HCT116 (cell line): ENCODE measurements around the gene CASR. TPM values are rescaled to one million over a fixed set of nuclear protein-coding genes. Genes with fewer than 3 reads are reported as not detected.

Experiments
- ATAC-seq: fragments of 200-7000 bp; cut with Tn5 transposase; 2 replicates; pipeline ENCODE4 v1.9.1; 2020; ENCODE audit warnings: mild to moderate bottlenecking, moderate library complexity
- BruUV-seq: library from RNA; stranded (reverse); fragments of 400-500 nt; replicated peaks from 2 replicates; lab custom pipeline; 2021; lab: Mats Ljungman, UMichigan
- CTCF ChIA-PET: fragments of 300-600 bp; sonication (Branson Sonifier 250); formaldehyde crosslinking; loops from one replicate; lab custom pipeline; 2021; ENCODE audit warnings: antibody characterized with exemption; lab: Charles Lee
- POLR2A ChIA-PET: fragments of 300-600, 350-600 bp; sonication (Branson Sonifier 250); formaldehyde crosslinking; loops from one replicate; lab custom pipeline; 2021; ENCODE audit warnings: antibody characterized with exemption; lab: Charles Lee
- RAD21 ChIA-PET, 2 experiments: fragments of 300-600 bp; sonication (Branson Sonifier 250); formaldehyde crosslinking; loops; one replicate each; lab custom pipeline; 2023; ENCODE audit warnings: low total read pairs in 2 of 2; ENCODE audit not compliant: uncharacterized antibody in 2 of 2, unreplicated experiment in 2 of 2, low non-redundant PET in 1 of 2; lab: Charles Lee
- DNase-seq: peaks from one replicate; pipeline ENCODE4 v3.0.0-alpha.2; 2010; ENCODE audit warnings: low read depth, low spot score
- H2AFZ ChIP-seq: fragments of 200-600 bp; shearing (Covaris generic), sonication (generic); 2 replicates; pipeline ENCODE4 v1.6.1; 2017; ENCODE audit warnings: low read depth, mixed run types, mixed read lengths, antibody characterized with exemption, low read length; ENCODE audit not compliant: poor library complexity, severe bottlenecking
- H3K27ac ChIP-seq: 2 replicates; pipeline ENCODE4 v1.5.1; 2012; ENCODE audit warnings: low read depth, low read length
- H3K27me3 ChIP-seq: fragments of 200-600 bp; sonication (generic); 2 replicates; pipeline ENCODE4 v1.6.1; 2016; ENCODE audit warnings: mixed run types, low read length, mixed read lengths; ENCODE audit not compliant: insufficient read depth
- H3K36me3 ChIP-seq, 2 experiments: fragments of 200-500 bp in 1 of 2; fragments of 200-600 bp in 1 of 2; sonication (Bioruptor generic) in 1 of 2; sonication (generic) in 1 of 2; 2 replicates each; pipeline versions ENCODE4 v1.5.1 to v1.6.1; 2014 to 2016; ENCODE audit warnings: low read length in 2 of 2, inconsistent platforms in 1 of 2, mixed read lengths in 1 of 2, mixed run types in 1 of 2; ENCODE audit not compliant: insufficient read depth in 2 of 2, control insufficient read depth in 1 of 2
- H3K4me1 ChIP-seq, 2 experiments: fragments of 200-600 bp in 1 of 2; sonication (generic) in 1 of 2; 2 replicates each; pipeline versions ENCODE4 v1.5.1 to v1.6.1; 2012 to 2017; ENCODE audit warnings: low read length in 2 of 2, inconsistent platforms in 1 of 2, mild to moderate bottlenecking in 1 of 2, mixed read lengths in 1 of 2, mixed run types in 1 of 2, moderate library complexity in 1 of 2; ENCODE audit not compliant: insufficient read depth in 2 of 2, control insufficient read depth in 1 of 2
- H3K4me2 ChIP-seq: fragments of 200-600 bp; sonication (generic); 2 replicates; pipeline ENCODE4 v1.6.1; 2017; ENCODE audit warnings: mixed run types, low read length, mixed read lengths
- H3K4me3 ChIP-seq, 2 experiments: fragments of 200-600 bp in 1 of 2; sonication (generic) in 1 of 2; replicated peaks in 1 of 2; 2 replicates each; pipeline ENCODE4 v1.5.1; 2011 to 2016; ENCODE audit warnings: low read length in 2 of 2, control low read depth in 1 of 2, low read depth in 1 of 2, mild to moderate bottlenecking in 1 of 2, mixed read lengths in 1 of 2, mixed run types in 1 of 2
- H3K79me2 ChIP-seq: fragments of 200-600 bp; sonication (generic); 2 replicates; pipeline ENCODE4 v1.6.1; 2017; ENCODE audit warnings: mild to moderate bottlenecking, mixed run types, low read length, moderate library complexity, mixed read lengths; ENCODE audit not compliant: insufficient read depth
- H3K9ac ChIP-seq: fragments of 200-600 bp; sonication (generic); 2 replicates; pipeline ENCODE4 v1.6.1; 2016; ENCODE audit warnings: low read length, mixed read lengths
- H3K9me2 ChIP-seq: fragments of 200-600 bp; sonication (generic), shearing (Covaris generic); 2 replicates; pipeline ENCODE4 v1.6.1; 2017; ENCODE audit warnings: mixed run types, mild to moderate bottlenecking, moderate library complexity; ENCODE audit not compliant: insufficient read depth
- H3K9me3 ChIP-seq, 2 experiments: fragments of 200-500 bp in 1 of 2; fragments of 200-600 bp in 1 of 2; sonication (Bioruptor generic) in 1 of 2; sonication (generic) in 1 of 2; 2 replicates each; pipeline ENCODE4 v1.6.1; 2014 to 2017; ENCODE audit warnings: low read length in 2 of 2, mixed read lengths in 2 of 2, inconsistent platforms in 1 of 2, low read depth in 1 of 2, mild to moderate bottlenecking in 1 of 2, mixed run types in 1 of 2, moderate library complexity in 1 of 2; ENCODE audit not compliant: control insufficient read depth in 1 of 2, insufficient read depth in 1 of 2
- H4K20me1 ChIP-seq: fragments of 200-600 bp; sonication (generic), shearing (Covaris generic); 2 replicates; pipeline ENCODE4 v1.6.1; 2017; ENCODE audit warnings: mixed run types, mild to moderate bottlenecking, moderate library complexity; ENCODE audit not compliant: insufficient read depth
- EGR1 ChIP-seq: IDR thresholded peaks from 2 replicates; pipeline ENCODE4 v1.6.1; 2012; ENCODE audit warnings: low read depth
- ELF1 ChIP-seq: IDR thresholded peaks from 2 replicates; pipeline ENCODE4 v1.6.1; 2012; ENCODE audit warnings: low read depth, borderline replicate concordance
- EZH2 ChIP-seq: fragments of 200-600 bp; sonication (generic); IDR thresholded peaks from 2 replicates; pipeline ENCODE4 v1.6.1; 2017; ENCODE audit warnings: antibody characterized with exemption, mixed run types
- EZH2phosphoT487 ChIP-seq: fragments of 200-600 bp; IDR thresholded peaks from 2 replicates; pipeline ENCODE4 v1.6.1; 2018; ENCODE audit warnings: antibody characterized with exemption, borderline replicate concordance
- FOSL1 ChIP-seq: IDR thresholded peaks from 2 replicates; pipeline ENCODE4 v1.6.1; 2012; ENCODE audit warnings: low read depth
- JUND ChIP-seq: IDR thresholded peaks from 2 replicates; pipeline ENCODE4 v1.6.1; 2012
- POLR2A ChIP-seq: IDR thresholded peaks from 2 replicates; pipeline ENCODE4 v1.7.0; 2011; ENCODE audit warnings: borderline replicate concordance; ENCODE audit not compliant: insufficient read depth, insufficient read length; ENCODE audit errors: extremely low read depth
- POLR2AphosphoS5 ChIP-seq: IDR thresholded peaks from 2 replicates; pipeline ENCODE4 v1.6.1; 2011; ENCODE audit warnings: mild to moderate bottlenecking, low read depth, low read length, moderate library complexity
- RAD21 ChIP-seq: IDR thresholded peaks from 2 replicates; pipeline ENCODE4 v1.6.1; 2012; ENCODE audit warnings: low read depth, mild to moderate bottlenecking
- SIN3A ChIP-seq: IDR thresholded peaks from 2 replicates; pipeline ENCODE4 v1.6.1; 2012; ENCODE audit warnings: low read depth
- SP1 ChIP-seq: IDR thresholded peaks from 2 replicates; pipeline ENCODE4 v1.6.1; 2012; ENCODE audit warnings: low read depth
- SRF ChIP-seq: IDR thresholded peaks from 2 replicates; pipeline ENCODE4 v1.6.1; 2012; ENCODE audit warnings: low read depth
- TCF7L2 ChIP-seq: IDR thresholded peaks from 2 replicates; pipeline ENCODE4 v1.7.0; 2011; ENCODE audit warnings: borderline replicate concordance, inconsistent platforms; ENCODE audit not compliant: insufficient read depth, insufficient read length; ENCODE audit errors: extremely low read depth
- YY1 ChIP-seq: IDR thresholded peaks from 2 replicates; pipeline ENCODE4 v1.6.1; 2011; ENCODE audit warnings: low read length, low read depth, moderate library complexity, mild to moderate bottlenecking; ENCODE audit not compliant: insufficient replicate concordance; ENCODE audit errors: extremely low read depth
- ZFX ChIP-seq: fragments of 450-650 bp; IDR thresholded peaks from 2 replicates; pipeline ENCODE4 v1.6.1; 2017
- intact Hi-C: fragments of 100-400 bp; cut with micrococcal nuclease; formaldehyde crosslinking; loops from 2 replicates; pipeline ENCODE4 v1.10.0; 2022
- total RNA-seq: library from RNA; stranded (reverse); gene quantifications from one replicate; pipeline ENCODE4 v1.2.1, GENCODE V29; 2021; ENCODE audit not compliant: unreplicated experiment
- TF ChIP-seq, protein P1 (sequence below): IDR thresholded peaks from 2 replicates; pipeline ENCODE4 v1.6.1; 2012
- TF ChIP-seq, protein P2 (sequence below): IDR thresholded peaks from 2 replicates; pipeline ENCODE4 v1.6.1; 2011; ENCODE audit warnings: mild to moderate bottlenecking, low read length, moderate library complexity; ENCODE audit not compliant: insufficient replicate concordance; ENCODE audit errors: extremely low read depth
- TF ChIP-seq, protein P3 (sequence below): IDR thresholded peaks from 2 replicates; pipeline ENCODE4 v1.6.1; 2012; ENCODE audit warnings: low read depth
- TF ChIP-seq, protein P4 (sequence below), 3 experiments: fragments of 200-600 bp in 1 of 3; sonication (generic) in 1 of 3; IDR thresholded peaks in 2 of 3; conservative IDR thresholded peaks in 1 of 3; 2 replicates each; pipeline ENCODE4 v1.5.1; 2012 to 2017; ENCODE audit warnings: low read depth in 2 of 3, low read length in 2 of 3, antibody characterized with exemption in 1 of 3, borderline replicate concordance in 1 of 3, control low read depth in 1 of 3, mild to moderate bottlenecking in 1 of 3, mixed read lengths in 1 of 3, mixed run types in 1 of 3, moderate library complexity in 1 of 3; ENCODE audit not compliant: insufficient read depth in 1 of 3
- TF ChIP-seq, protein P5 (sequence below): IDR thresholded peaks from 2 replicates; pipeline ENCODE4 v1.6.1; 2012

CASR gene
- total RNA-seq, 1 experiment from 2014 or later = not detected

DNA sequence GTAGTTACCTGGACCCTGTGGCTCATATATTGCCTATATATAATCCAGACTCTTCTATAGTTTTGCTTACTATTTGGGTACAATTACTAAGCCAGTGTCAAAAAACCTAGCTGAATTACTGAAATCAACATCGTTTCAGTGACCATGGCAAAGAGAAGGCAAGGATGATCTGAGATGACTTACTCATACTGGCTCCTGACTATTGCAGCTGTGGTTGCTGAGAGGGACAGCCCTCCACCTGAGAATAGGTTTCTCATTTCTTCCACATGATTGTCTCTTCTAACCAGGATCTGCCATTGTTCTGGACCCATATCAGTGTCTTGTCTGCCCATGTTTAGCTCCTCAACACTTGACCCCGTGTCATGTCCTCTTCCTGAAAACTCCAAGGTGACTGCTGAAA is 30.2 kb downstream of the CASR start:
- H3K27ac ChIP-seq = no peak overlapping the region
- ChIA-PET CTCF (no interaction called here), POLR2A (no interaction called here), RAD21 (no interaction called here)
- no peaks in the 10 kb centered on the region for H4K20me1 ChIP-seq
- no peaks in the 10 kb centered on the region for H3K9me2 ChIP-seq
- no peaks in the 10 kb centered on the region for H3K9me3 ChIP-seq
- no peak overlapping the region for H3K4me2 ChIP-seq
- H3K4me3 ChIP-seq = no peak overlapping the region
- no peak overlapping the region for H2AFZ ChIP-seq
- DNase-seq = no peak
- H3K27me3 ChIP-seq = no peaks in the 10 kb centered on the region
- intact Hi-C loops = no loop called here
- H3K79me2 ChIP-seq = no peaks in the 10 kb centered on the region
- H3K36me3 ChIP-seq = no peaks in the 10 kb centered on the region
- no peak for ATAC-seq
- H3K4me1 ChIP-seq = no peaks in the 10 kb centered on the region
- BruUV-seq = no TSS peak
- H3K9ac ChIP-seq = no peak overlapping the region
- TF ChIP-seq JUND (no peak), ZFX (no peak), TCF7L2 (no peak), EZH2phosphoT487 (no peak), EGR1 (no peak), FOSL1 (no peak), SP1 (no peak), SIN3A (no peak), POLR2AphosphoS5 (no peak), YY1 (no peak), SRF (no peak), RAD21 (no peak), POLR2A (no peak), ELF1 (no peak), EZH2 (no peak)
- TF ChIP-seq, protein P1, sequence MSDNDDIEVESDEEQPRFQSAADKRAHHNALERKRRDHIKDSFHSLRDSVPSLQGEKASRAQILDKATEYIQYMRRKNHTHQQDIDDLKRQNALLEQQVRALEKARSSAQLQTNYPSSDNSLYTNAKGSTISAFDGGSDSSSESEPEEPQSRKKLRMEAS = no peak
- TF ChIP-seq, protein P2, sequence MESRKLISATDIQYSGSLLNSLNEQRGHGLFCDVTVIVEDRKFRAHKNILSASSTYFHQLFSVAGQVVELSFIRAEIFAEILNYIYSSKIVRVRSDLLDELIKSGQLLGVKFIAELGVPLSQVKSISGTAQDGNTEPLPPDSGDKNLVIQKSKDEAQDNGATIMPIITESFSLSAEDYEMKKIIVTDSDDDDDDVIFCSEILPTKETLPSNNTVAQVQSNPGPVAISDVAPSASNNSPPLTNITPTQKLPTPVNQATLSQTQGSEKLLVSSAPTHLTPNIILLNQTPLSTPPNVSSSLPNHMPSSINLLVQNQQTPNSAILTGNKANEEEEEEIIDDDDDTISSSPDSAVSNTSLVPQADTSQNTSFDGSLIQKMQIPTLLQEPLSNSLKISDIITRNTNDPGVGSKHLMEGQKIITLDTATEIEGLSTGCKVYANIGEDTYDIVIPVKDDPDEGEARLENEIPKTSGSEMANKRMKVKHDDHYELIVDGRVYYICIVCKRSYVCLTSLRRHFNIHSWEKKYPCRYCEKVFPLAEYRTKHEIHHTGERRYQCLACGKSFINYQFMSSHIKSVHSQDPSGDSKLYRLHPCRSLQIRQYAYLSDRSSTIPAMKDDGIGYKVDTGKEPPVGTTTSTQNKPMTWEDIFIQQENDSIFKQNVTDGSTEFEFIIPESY = no peak
- TF ChIP-seq, protein P3, sequence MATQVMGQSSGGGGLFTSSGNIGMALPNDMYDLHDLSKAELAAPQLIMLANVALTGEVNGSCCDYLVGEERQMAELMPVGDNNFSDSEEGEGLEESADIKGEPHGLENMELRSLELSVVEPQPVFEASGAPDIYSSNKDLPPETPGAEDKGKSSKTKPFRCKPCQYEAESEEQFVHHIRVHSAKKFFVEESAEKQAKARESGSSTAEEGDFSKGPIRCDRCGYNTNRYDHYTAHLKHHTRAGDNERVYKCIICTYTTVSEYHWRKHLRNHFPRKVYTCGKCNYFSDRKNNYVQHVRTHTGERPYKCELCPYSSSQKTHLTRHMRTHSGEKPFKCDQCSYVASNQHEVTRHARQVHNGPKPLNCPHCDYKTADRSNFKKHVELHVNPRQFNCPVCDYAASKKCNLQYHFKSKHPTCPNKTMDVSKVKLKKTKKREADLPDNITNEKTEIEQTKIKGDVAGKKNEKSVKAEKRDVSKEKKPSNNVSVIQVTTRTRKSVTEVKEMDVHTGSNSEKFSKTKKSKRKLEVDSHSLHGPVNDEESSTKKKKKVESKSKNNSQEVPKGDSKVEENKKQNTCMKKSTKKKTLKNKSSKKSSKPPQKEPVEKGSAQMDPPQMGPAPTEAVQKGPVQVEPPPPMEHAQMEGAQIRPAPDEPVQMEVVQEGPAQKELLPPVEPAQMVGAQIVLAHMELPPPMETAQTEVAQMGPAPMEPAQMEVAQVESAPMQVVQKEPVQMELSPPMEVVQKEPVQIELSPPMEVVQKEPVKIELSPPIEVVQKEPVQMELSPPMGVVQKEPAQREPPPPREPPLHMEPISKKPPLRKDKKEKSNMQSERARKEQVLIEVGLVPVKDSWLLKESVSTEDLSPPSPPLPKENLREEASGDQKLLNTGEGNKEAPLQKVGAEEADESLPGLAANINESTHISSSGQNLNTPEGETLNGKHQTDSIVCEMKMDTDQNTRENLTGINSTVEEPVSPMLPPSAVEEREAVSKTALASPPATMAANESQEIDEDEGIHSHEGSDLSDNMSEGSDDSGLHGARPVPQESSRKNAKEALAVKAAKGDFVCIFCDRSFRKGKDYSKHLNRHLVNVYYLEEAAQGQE = no peak
- TF ChIP-seq, protein P4, sequence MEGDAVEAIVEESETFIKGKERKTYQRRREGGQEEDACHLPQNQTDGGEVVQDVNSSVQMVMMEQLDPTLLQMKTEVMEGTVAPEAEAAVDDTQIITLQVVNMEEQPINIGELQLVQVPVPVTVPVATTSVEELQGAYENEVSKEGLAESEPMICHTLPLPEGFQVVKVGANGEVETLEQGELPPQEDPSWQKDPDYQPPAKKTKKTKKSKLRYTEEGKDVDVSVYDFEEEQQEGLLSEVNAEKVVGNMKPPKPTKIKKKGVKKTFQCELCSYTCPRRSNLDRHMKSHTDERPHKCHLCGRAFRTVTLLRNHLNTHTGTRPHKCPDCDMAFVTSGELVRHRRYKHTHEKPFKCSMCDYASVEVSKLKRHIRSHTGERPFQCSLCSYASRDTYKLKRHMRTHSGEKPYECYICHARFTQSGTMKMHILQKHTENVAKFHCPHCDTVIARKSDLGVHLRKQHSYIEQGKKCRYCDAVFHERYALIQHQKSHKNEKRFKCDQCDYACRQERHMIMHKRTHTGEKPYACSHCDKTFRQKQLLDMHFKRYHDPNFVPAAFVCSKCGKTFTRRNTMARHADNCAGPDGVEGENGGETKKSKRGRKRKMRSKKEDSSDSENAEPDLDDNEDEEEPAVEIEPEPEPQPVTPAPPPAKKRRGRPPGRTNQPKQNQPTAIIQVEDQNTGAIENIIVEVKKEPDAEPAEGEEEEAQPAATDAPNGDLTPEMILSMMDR (IDR thresholded peaks at IDR 0.05 in 2 of 3, conservative IDR thresholded peaks at IDR 0.05 in 1 of 3; ENCODE audit: borderline replicate concordance in 1 of 3, insufficient read depth in 1 of 3, low read depth in 2 of 3, low read length in 2 of 3) = no peak
- TF ChIP-seq, protein P5, sequence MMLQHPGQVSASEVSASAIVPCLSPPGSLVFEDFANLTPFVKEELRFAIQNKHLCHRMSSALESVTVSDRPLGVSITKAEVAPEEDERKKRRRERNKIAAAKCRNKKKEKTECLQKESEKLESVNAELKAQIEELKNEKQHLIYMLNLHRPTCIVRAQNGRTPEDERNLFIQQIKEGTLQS = no peak
- TF ChIP-seq, all 23 proteins: peak for 0
